G401.6 (cell line): ENCODE results near the gene PPFIBP1.
"Not testable (repeated sequence)": the region's sequence is repeated elsewhere in the genome, so short reads cannot be mapped to it uniquely, and the experiment has no call there.

Source experiments
- FAIRE-seq: peaks from 2 replicates; lab custom pipeline; 2012; peaks lifted over from hg19 to GRCh38; lab: Jason Lieb, UNC

PPFIBP1 gene

GRCh38 chr12:27711967-27712366 is 188.0 kb downstream of the PPFIBP1 start:
- no peak for FAIRE-seq

GRCh38 chr12:27723212-27723611 is 199.2 kb downstream of the PPFIBP1 start:
- no peak for FAIRE-seq

- FAIRE-seq = peak; percentile 52
Observed at GRCh38 chr12:27730097-27730588, 206.1 kb downstream of the PPFIBP1 start.

- FAIRE-seq = no peak
Observed at GRCh38 chr12:27732281-27732680, 208.3 kb downstream of the PPFIBP1 start.

GRCh38 chr12:27733052-27733656 is 209.1 kb downstream of the PPFIBP1 start:
- FAIRE-seq = peak; percentile 90

GRCh38 chr12:27733791-27734190 is 209.8 kb downstream of the PPFIBP1 start:
- peak; percentile 60 for FAIRE-seq

- not testable (repeated sequence) for FAIRE-seq
Observed at GRCh38 chr12:27734321-27734720, 210.3 kb downstream of the PPFIBP1 start.

- no peak for FAIRE-seq
Observed at GRCh38 chr12:27743601-27744000, 219.6 kb downstream of the PPFIBP1 start.
